Erythroblast (primary cell): ENCODE data around the gene ARHGEF28.

Source experiments
- GATA1 ChIP-seq: IDR thresholded peaks from 2 replicates; pipeline ENCODE4 v1.6.1; 2011; ENCODE audit warnings: low read depth, mild to moderate bottlenecking, control low read depth, low read length, moderate library complexity
- POLR2A ChIP-seq: IDR thresholded peaks from 2 replicates; pipeline ENCODE4 v1.6.1; 2011; ENCODE audit warnings: mild to moderate bottlenecking, low read length

DNA sequence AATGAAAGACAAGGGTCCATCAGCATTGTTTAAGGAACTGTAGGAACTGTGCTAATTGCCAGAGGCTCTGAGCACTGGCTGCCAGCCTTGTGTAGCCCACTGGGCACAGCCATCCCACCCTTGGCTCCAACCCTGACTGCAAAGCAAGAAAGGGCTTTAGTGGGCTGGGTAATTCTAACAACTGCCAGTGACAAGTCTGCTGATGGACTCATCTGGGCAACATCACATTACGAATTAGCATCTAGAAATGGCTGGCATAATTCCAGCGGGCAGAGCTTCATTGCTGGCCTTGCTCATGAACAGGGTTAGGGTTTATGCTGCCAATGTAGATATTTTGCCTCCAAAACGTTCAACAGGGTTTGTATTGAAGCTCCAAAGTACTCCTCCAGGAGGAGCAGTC, 326.9 kb downstream of the ARHGEF28 start:
- TF ChIP-seq POLR2A = no peak
- TF ChIP-seq GATA1 = no peak
